GM21723 (cell line): ENCODE results near the gene PGAP6.
A peak's percentile ranks its signal among the peaks of the same experiment; 100 is the strongest.
"Not testable (repeated sequence)": the region's sequence is repeated elsewhere in the genome, so short reads cannot be mapped to it uniquely, and the experiment has no call there.

Source experiments
- ATAC-seq: cut with Tn5 transposase; IDR thresholded peaks from one replicate; pipeline ENCODE4 v1.9.1; 2021; ENCODE audit warnings: mild to moderate bottlenecking, moderate library complexity; ENCODE audit not compliant: unreplicated experiment

PGAP6 gene

DNA sequence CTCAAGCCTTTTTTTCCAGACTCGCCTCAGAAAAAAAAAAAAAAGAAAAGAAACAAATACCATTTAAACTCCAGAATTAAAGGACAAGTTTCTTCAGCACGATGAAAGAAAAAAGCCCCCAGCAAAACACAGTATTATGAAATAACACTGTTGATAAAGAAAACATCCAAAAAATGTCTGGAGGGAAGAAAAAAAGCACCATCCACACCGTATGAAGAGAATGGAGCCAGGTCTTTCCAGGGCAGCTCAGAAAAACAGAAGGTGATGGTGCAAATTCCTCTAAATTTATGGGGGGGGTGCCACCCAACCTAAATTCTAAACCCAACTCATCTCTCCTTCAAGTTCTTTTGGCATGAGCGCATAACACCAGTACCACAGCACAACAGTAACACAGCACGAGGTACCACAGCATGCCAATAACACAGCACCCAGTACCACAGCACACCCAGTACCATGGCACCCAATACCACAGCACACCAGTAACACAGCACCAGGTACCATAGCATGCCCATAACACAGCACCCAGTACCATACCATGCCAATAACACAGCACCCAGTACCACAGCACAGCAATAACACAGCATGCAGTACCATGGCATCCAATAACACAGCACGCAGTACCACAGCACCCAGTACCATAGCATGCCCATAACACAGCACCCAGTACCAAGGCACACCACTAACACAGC lies 48.2 kb downstream of the PGAP6 start:
- ATAC-seq: no peak

DNA sequence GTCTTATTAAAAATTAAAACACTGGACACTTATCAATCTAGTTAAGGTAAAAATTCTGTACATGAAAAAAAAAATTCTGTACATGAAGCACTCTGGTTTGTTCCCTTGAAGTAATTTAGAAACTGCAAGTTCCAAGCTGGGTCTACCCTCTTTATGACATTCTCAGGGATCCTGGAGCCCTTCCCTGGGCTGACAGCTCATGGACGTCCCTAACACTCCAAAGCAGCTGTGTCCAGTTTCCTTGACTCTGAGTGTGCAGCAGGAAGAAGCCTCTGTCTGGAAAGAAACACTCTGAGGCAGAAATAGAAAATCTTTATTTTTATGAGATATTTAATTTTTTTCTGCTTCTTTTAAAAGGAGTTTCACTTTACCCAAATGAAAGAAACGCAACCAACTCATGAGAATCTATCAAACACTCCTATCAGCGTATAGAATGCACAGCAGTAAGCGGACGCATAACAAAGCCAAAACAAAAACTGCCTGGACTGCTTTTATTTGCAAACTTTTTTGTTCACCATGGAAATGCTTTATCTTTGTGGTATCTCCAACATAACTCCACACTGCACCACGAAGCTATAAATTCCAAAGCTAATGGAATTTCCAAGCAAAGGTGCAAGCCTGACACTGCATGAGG lies 50.5 kb downstream of the PGAP6 start:
- not testable (repeated sequence) for ATAC-seq

DNA sequence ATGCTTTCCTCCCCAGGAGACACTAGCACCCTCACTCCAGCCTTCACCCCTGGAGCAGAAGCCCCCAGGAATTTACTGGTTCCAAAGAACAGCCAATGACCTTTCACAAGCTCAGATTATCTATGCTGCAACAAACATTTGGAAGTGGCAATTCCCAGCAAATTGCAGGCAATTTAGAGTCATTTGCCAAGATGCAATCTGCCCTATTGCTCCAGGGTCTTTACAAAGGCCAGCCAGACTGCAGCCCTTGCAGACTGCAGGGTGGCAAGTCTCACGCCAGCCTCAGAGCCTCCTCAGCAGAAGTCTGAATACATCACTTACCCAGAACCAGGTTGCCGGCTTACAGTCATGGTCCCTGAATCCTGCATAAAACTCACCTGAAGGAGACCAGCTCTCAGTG lies 51.0 kb downstream of the PGAP6 start:
- no peak for ATAC-seq

DNA sequence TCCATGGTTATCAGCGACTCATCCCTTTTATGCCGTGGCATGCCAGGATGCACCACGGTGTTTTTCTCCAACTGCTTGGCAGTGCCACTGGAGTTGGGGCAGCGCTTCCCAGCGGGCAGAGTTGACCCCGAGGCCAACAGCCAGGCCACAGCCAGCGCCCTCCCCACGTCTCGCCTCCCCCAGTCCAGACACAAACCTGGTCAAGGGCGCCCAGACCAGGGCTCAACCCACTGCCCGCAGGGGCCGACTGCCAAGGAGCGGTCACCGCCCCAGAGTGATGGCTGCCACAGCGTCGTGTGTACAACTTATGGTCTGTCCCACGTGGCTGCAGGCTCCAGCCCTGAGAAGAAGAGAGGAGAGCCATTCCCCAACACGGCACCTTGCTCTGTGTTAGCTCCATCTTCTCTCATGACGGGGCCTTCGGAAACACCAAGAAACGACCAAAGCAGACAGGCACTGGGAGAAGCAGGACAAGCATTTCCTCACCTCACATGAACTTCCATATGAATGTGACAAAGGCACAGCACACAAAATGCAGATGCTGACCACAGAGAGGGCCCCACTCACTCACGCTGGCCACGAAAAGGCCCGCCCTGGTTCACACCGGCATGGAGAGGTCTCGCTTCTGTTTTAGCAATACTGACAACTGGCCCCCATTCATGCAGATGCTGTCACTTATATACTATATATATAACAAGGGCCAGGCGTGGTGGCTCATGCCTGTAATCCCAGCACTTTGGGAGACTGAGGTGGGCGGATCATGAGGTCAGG lies 56.2 kb downstream of the PGAP6 start:
- ATAC-seq: no peak

DNA sequence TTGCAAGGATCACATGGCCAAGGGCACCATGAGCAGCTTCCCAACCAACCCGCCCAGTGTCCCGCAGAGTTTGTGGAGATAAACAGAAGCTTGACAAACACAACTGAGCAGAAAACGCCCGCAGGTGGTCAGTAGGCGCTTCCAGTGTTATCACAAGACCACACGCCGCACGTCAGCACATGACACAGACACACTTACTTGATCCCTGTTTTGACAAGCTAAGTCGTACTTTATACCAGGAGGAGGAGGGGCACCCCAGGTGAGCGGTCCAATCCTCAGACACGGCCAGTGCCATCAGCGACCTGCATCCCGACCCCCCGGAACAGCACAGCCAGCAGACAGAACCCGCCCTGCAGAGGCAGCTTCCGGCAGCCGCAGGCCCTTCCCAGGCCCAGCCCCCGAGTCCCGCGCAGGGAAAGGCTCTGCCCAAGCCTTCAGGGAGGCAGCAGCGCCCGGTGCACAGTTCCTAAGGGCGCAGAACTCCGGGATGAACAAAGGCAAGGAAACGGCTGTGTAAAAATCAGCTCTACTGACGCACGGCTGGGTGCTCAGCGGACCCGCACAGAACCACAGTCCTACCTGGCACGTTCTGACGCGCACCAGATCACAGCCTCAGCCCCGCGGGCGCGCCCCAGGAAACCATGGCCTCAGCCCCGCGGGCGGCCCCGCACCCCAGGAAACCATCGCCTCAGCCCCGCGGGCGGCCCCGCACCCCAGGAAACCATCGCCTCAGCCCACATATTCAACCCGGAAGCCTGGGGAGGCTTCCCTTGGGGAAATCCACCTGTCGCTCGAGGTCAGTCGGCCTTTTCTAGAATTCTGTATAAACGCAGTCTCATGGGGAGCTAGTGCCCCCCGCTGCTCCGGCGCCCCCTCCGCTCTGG lies 57.1 kb downstream of the PGAP6 start:
- peak; percentile 52 for ATAC-seq

GRCh38 chr16:324201-324450 lies 57.7 kb downstream of the PGAP6 start:
- ATAC-seq: no peak

GRCh38 chr16:322476-323143 lies 59.2 kb downstream of the PGAP6 start:
- ATAC-seq: no peak

DNA sequence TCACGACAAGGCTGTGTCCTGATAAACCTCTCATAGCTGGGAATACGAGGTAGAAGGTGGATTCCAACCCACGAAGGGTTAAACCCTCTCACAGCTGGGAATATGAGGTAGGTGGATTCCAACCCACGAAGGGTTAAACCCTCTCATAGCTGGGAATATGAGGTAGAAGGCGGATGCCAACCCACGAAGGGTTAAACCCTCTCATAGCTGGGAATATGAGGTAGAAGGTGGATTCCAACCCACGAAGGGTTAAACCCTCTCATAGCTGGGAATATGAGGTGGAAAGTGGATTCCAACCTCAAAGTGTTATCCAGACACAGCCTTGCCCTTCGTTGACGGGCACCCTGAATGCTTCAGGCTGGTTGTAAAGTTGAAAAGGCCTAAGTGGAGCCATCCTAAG lies 60.2 kb downstream of the PGAP6 start:
- no peak for ATAC-seq
